Endodermal cell (in vitro differentiated cells): ENCODE results near the gene MBOAT1. TPM values are rescaled to one million over a fixed set of nuclear protein-coding genes. Genes with fewer than 3 reads are reported as not detected.
"Not testable (repeated sequence)": the region's sequence is repeated elsewhere in the genome, so short reads cannot be mapped to it uniquely, and the experiment has no call there.

ENCODE experiments used
- DNase-seq: peaks from one replicate; pipeline ENCODE4 v3.0.0-alpha.2; 2017
- H3K27ac ChIP-seq: 2 replicates; pipeline ENCODE4 v1.5.1; 2013; ENCODE audit warnings: mild to moderate bottlenecking, low read depth, low read length, moderate library complexity
- H3K27me3 ChIP-seq: 2 replicates; pipeline ENCODE4 v1.6.1; 2013; ENCODE audit warnings: mild to moderate bottlenecking, low read length, moderate library complexity; ENCODE audit not compliant: insufficient read depth, control insufficient read depth, poor library complexity, severe bottlenecking
- H3K36me3 ChIP-seq: 2 replicates; pipeline ENCODE4 v1.7.0; 2013; ENCODE audit warnings: mild to moderate bottlenecking, low read length, moderate library complexity; ENCODE audit not compliant: control insufficient read depth, insufficient read depth
- H3K4me1 ChIP-seq: one replicate; pipeline ENCODE4 v1.7.0; 2013; ENCODE audit warnings: low read length; ENCODE audit not compliant: control insufficient read depth, insufficient read depth
- H3K4me3 ChIP-seq: 2 replicates; pipeline ENCODE4 v1.5.1; 2013; ENCODE audit warnings: mild to moderate bottlenecking, low read length, moderate library complexity
- H3K9ac ChIP-seq: 2 replicates; pipeline ENCODE4 v1.6.1; 2013; ENCODE audit warnings: mild to moderate bottlenecking, low read length, moderate library complexity; ENCODE audit not compliant: poor library complexity, severe bottlenecking; ENCODE audit errors: extremely low read depth
- H3K9me3 ChIP-seq: 2 replicates; pipeline ENCODE4 v1.6.1; 2013; ENCODE audit warnings: mild to moderate bottlenecking, low read length, moderate library complexity; ENCODE audit not compliant: control insufficient read depth
- H3K27ac Mint-ChIP-seq: 2 replicates; pipeline ENCODE4 v1.8.0; 2020; ENCODE audit warnings: mixed read lengths
- H3K27me3 Mint-ChIP-seq: 2 replicates; pipeline ENCODE4 v1.8.0; 2021; ENCODE audit warnings: mild to moderate bottlenecking, mixed read lengths; ENCODE audit not compliant: insufficient read depth
- H3K36me3 Mint-ChIP-seq: 2 replicates; pipeline ENCODE4 v1.8.0; 2020; ENCODE audit warnings: low read depth, mixed read lengths
- H3K4me1 Mint-ChIP-seq: 2 replicates; pipeline ENCODE4 v1.8.0; 2020; ENCODE audit warnings: mixed read lengths
- H3K4me3 Mint-ChIP-seq: 2 replicates; pipeline ENCODE4 v1.8.0; 2020; ENCODE audit warnings: mild to moderate bottlenecking, moderate library complexity, mixed read lengths
- H3K9me3 Mint-ChIP-seq: 2 replicates; pipeline ENCODE4 v1.8.0; 2020; ENCODE audit warnings: mild to moderate bottlenecking, mixed read lengths
- WGBS, 2 experiments: methylation state at CpG; one replicate each; pipeline versions ENCODE4 v1.1.5 to v1.1.7; 2013; ENCODE audit warnings: missing lambda C conversion rate in 2 of 2, mixed read lengths in 1 of 2; ENCODE audit not compliant: insufficient coverage in 1 of 2, insufficient read length in 1 of 2; 5-methylcytosine and 5-hydroxymethylcytosine counted together
- total RNA-seq, 2 donors: library from RNA; stranded (reverse); fragmentation: NEBNext Ultra II Directional in 1 of 2; extraction: Animal tissue kit (Norgen Biotek cat#: 25700) in 1 of 2; gene quantifications; 2 replicates in 1 of 2; 3 replicates in 1 of 2; pipeline ENCODE4 v1.2.1, GENCODE V29; 2021
- TF ChIP-seq, protein P1 (sequence below): fragments of 200-600 bp; sonication (generic); conservative IDR thresholded peaks from 2 replicates; pipeline ENCODE4 v1.5.0; 2021; ENCODE audit warnings: antibody characterized with exemption, mild to moderate bottlenecking

MBOAT1 gene
- total RNA-seq, 2 donors from 2014 or later = 7.7 to 9.4 TPM

DNA sequence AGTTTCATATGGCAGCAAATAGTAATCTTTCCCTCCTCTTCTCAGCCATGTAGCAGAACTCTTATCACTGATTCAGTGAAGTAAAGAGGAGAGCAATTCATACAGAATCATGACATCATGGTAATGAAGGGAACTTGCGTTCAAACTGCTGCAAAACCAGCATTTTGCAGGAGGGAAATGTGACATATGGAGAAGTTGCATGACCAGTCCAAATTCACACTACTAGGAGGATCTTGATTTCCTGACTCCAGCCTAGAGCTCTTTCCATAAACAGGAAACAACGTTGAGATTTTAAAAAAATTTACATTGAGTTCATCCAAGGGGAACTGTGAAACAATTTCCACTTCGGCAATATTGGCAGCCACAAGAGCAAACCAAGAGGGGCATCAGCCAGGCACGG lies 63.8 kb downstream of the MBOAT1 start:
- Histone ChIP-seq H3K9me3 (no peaks in the 10 kb centered on the region), H3K4me1 (peaks cover 4% of the 10 kb centered on the region), H3K27me3 (no peaks in the 10 kb centered on the region), H3K9ac (no peak overlapping the region), H3K4me3 (no peak overlapping the region), H3K36me3 (no peaks in the 10 kb centered on the region), H3K27ac (no peak overlapping the region)
- WGBS, 2 experiments = 89 to 90% methylated on average over 4 of the region's 4 CpGs
- Mint-ChIP-seq H3K27me3 (no peaks in the 10 kb centered on the region), H3K27ac (no peak overlapping the region), H3K4me1 (peaks cover 6% of the 10 kb centered on the region), H3K9me3 (peaks cover 1% of the 10 kb centered on the region), H3K36me3 (peaks cover 11% of the 10 kb centered on the region), H3K4me3 (no peak overlapping the region)
- no peak for DNase-seq
- TF ChIP-seq, protein P1, sequence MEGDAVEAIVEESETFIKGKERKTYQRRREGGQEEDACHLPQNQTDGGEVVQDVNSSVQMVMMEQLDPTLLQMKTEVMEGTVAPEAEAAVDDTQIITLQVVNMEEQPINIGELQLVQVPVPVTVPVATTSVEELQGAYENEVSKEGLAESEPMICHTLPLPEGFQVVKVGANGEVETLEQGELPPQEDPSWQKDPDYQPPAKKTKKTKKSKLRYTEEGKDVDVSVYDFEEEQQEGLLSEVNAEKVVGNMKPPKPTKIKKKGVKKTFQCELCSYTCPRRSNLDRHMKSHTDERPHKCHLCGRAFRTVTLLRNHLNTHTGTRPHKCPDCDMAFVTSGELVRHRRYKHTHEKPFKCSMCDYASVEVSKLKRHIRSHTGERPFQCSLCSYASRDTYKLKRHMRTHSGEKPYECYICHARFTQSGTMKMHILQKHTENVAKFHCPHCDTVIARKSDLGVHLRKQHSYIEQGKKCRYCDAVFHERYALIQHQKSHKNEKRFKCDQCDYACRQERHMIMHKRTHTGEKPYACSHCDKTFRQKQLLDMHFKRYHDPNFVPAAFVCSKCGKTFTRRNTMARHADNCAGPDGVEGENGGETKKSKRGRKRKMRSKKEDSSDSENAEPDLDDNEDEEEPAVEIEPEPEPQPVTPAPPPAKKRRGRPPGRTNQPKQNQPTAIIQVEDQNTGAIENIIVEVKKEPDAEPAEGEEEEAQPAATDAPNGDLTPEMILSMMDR = no peak

DNA sequence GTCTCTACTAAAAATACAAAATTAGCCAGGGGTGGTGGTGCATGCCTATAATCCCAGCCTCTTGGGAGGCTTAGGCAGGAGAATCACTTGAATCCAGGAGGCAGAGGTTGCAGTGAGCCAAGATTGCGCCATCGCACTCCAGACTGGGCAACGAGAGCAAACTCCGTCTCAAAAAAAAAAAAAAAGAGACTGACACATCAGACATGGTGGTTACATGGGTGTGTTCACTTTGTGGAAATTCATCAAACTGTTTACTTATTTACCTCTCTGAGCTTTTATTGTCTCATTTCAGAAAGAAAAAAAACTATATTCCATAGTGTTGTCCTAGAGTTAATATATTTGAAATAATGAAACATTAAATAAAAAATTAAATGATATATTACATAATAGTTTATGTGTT lies 64.8 kb downstream of the MBOAT1 start:
- H3K9me3 Mint-ChIP-seq = no peaks in the 10 kb centered on the region
- 83 to 95% methylated on average over 1 to 4 of the region's 4 CpGs for WGBS, 2 experiments
- no peaks in the 10 kb centered on the region for H3K4me1 Mint-ChIP-seq
- Histone ChIP-seq H3K4me1 (no peaks in the 10 kb centered on the region), H3K36me3 (no peaks in the 10 kb centered on the region), H3K27me3 (no peaks in the 10 kb centered on the region), H3K27ac (no peak overlapping the region), H3K4me3 (no peak overlapping the region), H3K9ac (no peak overlapping the region), H3K9me3 (no peaks in the 10 kb centered on the region)
- H3K36me3 Mint-ChIP-seq = peaks cover 11% of the 10 kb centered on the region
- DNase-seq = no peak
- TF ChIP-seq, protein P1 = no peak
- H3K27me3 Mint-ChIP-seq = no peaks in the 10 kb centered on the region
- H3K4me3 Mint-ChIP-seq = no peak overlapping the region
- H3K27ac Mint-ChIP-seq = no peak overlapping the region

DNA sequence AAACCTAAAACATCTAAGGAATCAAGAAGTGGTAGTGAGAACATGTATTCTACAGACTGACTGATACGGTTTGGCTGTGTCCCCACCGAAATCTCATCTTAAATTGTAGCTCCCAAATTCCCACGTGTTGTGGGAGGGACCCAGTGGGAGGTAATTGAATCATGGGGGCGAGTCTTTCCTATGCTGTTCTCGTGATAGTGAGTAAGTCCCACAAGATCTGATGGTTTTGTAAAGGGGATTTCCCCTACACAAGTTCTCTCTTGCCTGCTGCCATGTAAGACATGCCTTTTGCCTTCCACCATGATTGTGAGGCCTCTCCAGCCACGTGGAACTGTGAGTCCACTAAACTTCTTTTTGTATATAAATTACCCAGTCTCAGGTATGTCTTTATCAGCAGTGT lies 65.4 kb downstream of the MBOAT1 start:
- not testable (repeated sequence) for H3K36me3 ChIP-seq, H3K4me1 ChIP-seq, H3K4me3 ChIP-seq, H3K27ac Mint-ChIP-seq, H3K27me3 ChIP-seq, H3K4me1 Mint-ChIP-seq, H3K4me3 Mint-ChIP-seq, H3K27ac ChIP-seq, H3K27me3 Mint-ChIP-seq, H3K9ac ChIP-seq, H3K9me3 ChIP-seq, H3K9me3 Mint-ChIP-seq, DNase-seq
- 85 to 89% methylated on average over 3 to 6 of the region's 6 CpGs for WGBS, 2 experiments
- H3K36me3 Mint-ChIP-seq = peaks cover 11% of the 10 kb centered on the region

DNA sequence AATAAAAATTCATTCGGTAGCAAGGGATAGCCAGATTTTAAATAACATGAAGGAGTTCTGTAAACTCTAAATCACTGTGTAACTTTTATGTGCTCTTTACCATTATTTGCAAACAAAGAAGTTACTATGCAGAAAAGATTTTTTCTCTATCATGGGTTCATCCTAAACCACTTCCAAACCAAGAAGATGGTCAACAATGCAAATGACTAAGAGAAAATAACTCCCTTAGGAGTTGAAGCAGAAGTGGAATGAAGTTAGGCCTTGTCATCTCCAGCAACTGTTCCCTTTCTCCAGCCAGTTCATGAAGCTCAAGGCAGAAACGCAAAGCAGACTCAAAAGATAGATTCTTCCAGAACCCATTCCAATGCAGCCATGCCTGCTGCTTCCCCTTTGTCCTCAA lies 66.0 kb downstream of the MBOAT1 start:
- DNase-seq = no peak
- 75 to 100% methylated on average over 1 to 2 of the region's 2 CpGs for WGBS, 2 experiments

More for the DNA sequence above, 66.0 kb downstream of the MBOAT1 start:
- Histone ChIP-seq H3K9ac (no peak overlapping the region), H3K9me3 (no peaks in the 10 kb centered on the region), H3K36me3 (no peaks in the 10 kb centered on the region), H3K27ac (no peak overlapping the region), H3K4me3 (no peak overlapping the region), H3K4me1 (no peaks in the 10 kb centered on the region), H3K27me3 (no peaks in the 10 kb centered on the region)
- Mint-ChIP-seq H3K4me1 (no peaks in the 10 kb centered on the region), H3K27ac (no peak overlapping the region), H3K9me3 (no peaks in the 10 kb centered on the region), H3K36me3 (peaks cover 8% of the 10 kb centered on the region), H3K27me3 (no peaks in the 10 kb centered on the region), H3K4me3 (no peak overlapping the region)
- TF ChIP-seq, protein P1 = no peak
